ENCODE measurements around the gene ANO4. TPM values are rescaled to one million over a fixed set of nuclear protein-coding genes. Genes with fewer than 3 reads are reported as not detected.

Gene ANO4
- total RNA-seq, 1 experiment from 2014 or later: 5.7 TPM

GRCh38 chr12:101076921-101077320 is 282.3 kb downstream of the ANO4 start:
- no peak overlapping the region for H2BK15ac ChIP-seq (ENCODE audit: low read depth, low read length)
- no peaks in the 10 kb centered on the region for H3K79me1 ChIP-seq (ENCODE audit: insufficient read depth, low read depth, low read length, poor library complexity, severe bottlenecking)
- no peak overlapping the region for H2BK12ac ChIP-seq (ENCODE audit: insufficient read length, low read depth, low read length)
- H2AFZ ChIP-seq (ENCODE audit: low read length): no peak overlapping the region
- no peak overlapping the region for H3K23ac ChIP-seq (ENCODE audit: insufficient read length, low read depth, low read length)
- H4K8ac ChIP-seq (replicated peaks; ENCODE audit: insufficient read length, low read depth, low read length): no peak overlapping the region
- no peaks in the 10 kb centered on the region; the same call in 1 of the 2 replicates for H3K4me1 ChIP-seq (ENCODE audit: insufficient read depth, low read length)
- no peak overlapping the region for H3K18ac ChIP-seq (ENCODE audit: insufficient read length, low read depth, low read length)
- H3K4me2 ChIP-seq (ENCODE audit: insufficient read depth, insufficient read length, low read length): no peak overlapping the region
- no peak overlapping the region for H3K14ac ChIP-seq (ENCODE audit: insufficient read depth, low read length)
- H3K79me2 ChIP-seq (ENCODE audit: insufficient read depth, low read length): no peaks in the 10 kb centered on the region
- no peak overlapping the region for H3K27ac ChIP-seq (ENCODE audit: insufficient read length, low read depth, low read length)
- no peak overlapping the region for H3K56ac ChIP-seq (ENCODE audit: insufficient read length, low read depth, low read length)
- H3K23me2 ChIP-seq (ENCODE audit: insufficient read length, low read depth, low read length, poor library complexity, severe bottlenecking): no peaks in the 10 kb centered on the region
- Mint-ChIP-seq H3K36me3 (ENCODE audit: insufficient read depth in 1 of 3, low read depth in 3 of 3) (no peaks in the 10 kb centered on the region), H3K4me1 (peaks cover 7 to 18% of the 10 kb centered on the region in 2 experiments; a peak in 3 of 4 replicates), H3K9me3 (no peaks in the 10 kb centered on the region), H3K4me3 (no peak overlapping the region), H3K27me3 (ENCODE audit: low read depth) (no peaks in the 10 kb centered on the region), H3K27ac (peak overlapping the region in 2 of 3 experiments; percentile 35 to 70; a peak in 3 of 7 replicates)
- no peaks in the 10 kb centered on the region for H3K9me3 ChIP-seq (ENCODE audit: control insufficient read depth, low read depth, low read length)
- no peak overlapping the region for H3K9ac ChIP-seq (ENCODE audit: extremely low read depth, insufficient read length, low read length)
- H4K20me1 ChIP-seq (ENCODE audit: control insufficient read depth, insufficient read depth, insufficient read length): no peaks in the 10 kb centered on the region
- H4K91ac ChIP-seq (ENCODE audit: insufficient read length, low read depth, low read length): no peak overlapping the region
- H3K4ac ChIP-seq (ENCODE audit: low read depth, low read length): no peak overlapping the region
- H3T11ph ChIP-seq (ENCODE audit: low read length): no peak overlapping the region
- no peaks in the 10 kb centered on the region for H3K27me3 ChIP-seq (ENCODE audit: insufficient read depth, low read length)
- no peak for TF ChIP-seq CTCF (conservative IDR thresholded peaks at IDR 0.05)
- H2BK20ac ChIP-seq (ENCODE audit: low read depth, low read length, poor library complexity, severe bottlenecking): no peak overlapping the region
- no peak overlapping the region for H2AK5ac ChIP-seq (ENCODE audit: insufficient read length, low read length)
- H2BK120ac ChIP-seq (ENCODE audit: low read depth, low read length, poor library complexity, severe bottlenecking): no peak overlapping the region
- no peak for DNase-seq
- H4K5ac ChIP-seq (ENCODE audit: insufficient read length, low read depth, low read length): no peak overlapping the region
- no CpG with 5 or more reads among the region's 4 CpGs for WGBS (ENCODE audit: extremely low coverage, insufficient read length, low lambda C conversion rate)
- no peak overlapping the region for H2BK5ac ChIP-seq (ENCODE audit: insufficient read length, low read length)
